Prostate gland (tissue), 2 donors: ENCODE data around the gene ARL15. TPM values are rescaled to one million over a fixed set of nuclear protein-coding genes. Genes with fewer than 3 reads are reported as not detected.

ENCODE experiments used
- DNase-seq: peaks from one replicate; pipeline ENCODE4 v3.0.0-alpha.2; 2019; ENCODE audit warnings: low spot score
- H3K27ac ChIP-seq, 2 donors: fragments of 200-600 bp; sonication (generic); 2 replicates each; pipeline ENCODE4 v1.5.1; 2017 to 2019
- H3K27me3 ChIP-seq: fragments of 200-600 bp; sonication (generic); replicated peaks from 2 replicates; pipeline ENCODE4 v1.5.1; 2019; ENCODE audit not compliant: insufficient read depth
- H3K36me3 ChIP-seq, 2 donors: fragments of 200-600 bp; sonication (generic); 1 replicate in 1 of 2; 2 replicates in 1 of 2; pipeline versions ENCODE4 v1.5.1 to v1.8.1; 2017 to 2019
- H3K4me1 ChIP-seq: fragments of 200-600 bp; sonication (generic); replicated peaks from 2 replicates; pipeline ENCODE4 v1.5.1; 2019
- H3K4me3 ChIP-seq, 2 donors: fragments of 200-600 bp; sonication (generic); 2 replicates each; pipeline ENCODE4 v1.5.1; 2017 to 2019
- H3K9me3 ChIP-seq: fragments of 200-600 bp; sonication (generic); 2 replicates; pipeline ENCODE4 v1.5.1; 2017
- CTCF ChIP-seq, 4 experiments: fragments of 200-600 bp in 2 of 4; fragments of 450-650 bp in 2 of 4; sonication (generic) in 2 of 4; IDR thresholded peaks; 1 replicate in 3 of 4; 2 replicates in 1 of 4; pipeline ENCODE4 v1.5.1; 2016 to 2019; ENCODE audit warnings: antibody characterized with exemption in 4 of 4, mild to moderate bottlenecking in 2 of 4, moderate library complexity in 2 of 4
- POLR2A ChIP-seq: fragments of 450-650 bp; IDR thresholded peaks from one replicate; pipeline ENCODE4 v1.6.1; 2016; ENCODE audit warnings: antibody characterized with exemption, mild to moderate bottlenecking
- POLR2AphosphoS5 ChIP-seq: sonication (generic); formaldehyde crosslinking; IDR thresholded peaks from one replicate; pipeline ENCODE4 v1.6.1; 2017; ENCODE audit warnings: antibody characterized with exemption
- WGBS: methylation state at CpG from one replicate; pipeline ENCODE4 v1.1.5; 2018; 5-methylcytosine and 5-hydroxymethylcytosine counted together
- intact Hi-C: fragments of 100-400 bp; cut with DNase I; formaldehyde crosslinking; loops from one replicate; pipeline ENCODE4 v1.14.2; 2022
- total RNA-seq, 2 donors: library from RNA; depleted of rRNA; stranded (reverse); fragments of >200 nt; gene quantifications; one replicate each; pipeline ENCODE4 v1.1.0, GENCODE V29; 2016

ARL15 gene
- total RNA-seq, 2 donors from 2014 or later, result 16.1 to 38.4 TPM

GRCh38 chr5:54187694-54188093 lies 122.7 kb downstream of the ARL15 start:
- Histone ChIP-seq H3K27me3 (no peaks in the 10 kb centered on the region), H3K36me3 (no peaks in the 10 kb centered on the region), H3K4me1 (no peaks in the 10 kb centered on the region), H3K4me3 (no peak overlapping the region), H3K9me3 (no peaks in the 10 kb centered on the region), H3K27ac (no peak overlapping the region)
- intact Hi-C loops, result no loop called here
- TF ChIP-seq CTCF (IDR thresholded peaks at IDR 0.05) (no peak), POLR2A (no peak), POLR2AphosphoS5 (no peak)
- DNase-seq, result no peak

GRCh38 chr5:54186912-54187445 lies 123.4 kb downstream of the ARL15 start:
- Histone ChIP-seq H3K9me3 (no peaks in the 10 kb centered on the region), H3K4me3 (no peak overlapping the region), H3K27me3 (no peaks in the 10 kb centered on the region), H3K27ac (no peak overlapping the region), H3K36me3 (no peaks in the 10 kb centered on the region), H3K4me1 (no peaks in the 10 kb centered on the region)
- intact Hi-C loops, result no loop called here
- TF ChIP-seq POLR2A (no peak), CTCF (IDR thresholded peaks at IDR 0.05) (no peak), POLR2AphosphoS5 (no peak)
- DNase-seq, result no peak
- WGBS, result 97% methylated on average over 2 of the region's 2 CpGs

GRCh38 chr5:54186108-54186507 lies 124.3 kb downstream of the ARL15 start:
- no peak overlapping the region for H3K4me3 ChIP-seq
- no peak overlapping the region for H3K27ac ChIP-seq
- H3K4me1 ChIP-seq, result no peaks in the 10 kb centered on the region
- H3K36me3 ChIP-seq, result no peaks in the 10 kb centered on the region
- no peaks in the 10 kb centered on the region for H3K27me3 ChIP-seq
- H3K9me3 ChIP-seq, result no peaks in the 10 kb centered on the region
- intact Hi-C loops, result no loop called here
- TF ChIP-seq POLR2AphosphoS5, result no peak
- TF ChIP-seq POLR2A, result no peak
- TF ChIP-seq CTCF (IDR thresholded peaks at IDR 0.05), result no peak
- DNase-seq, result no peak
- 80% methylated on average over 8 of the region's 8 CpGs for WGBS

GRCh38 chr5:54184806-54185205 lies 125.6 kb downstream of the ARL15 start:
- WGBS, result 90% methylated on average over 2 of the region's 2 CpGs

More at GRCh38 chr5:54184806-54185205, 125.6 kb downstream of the ARL15 start:
- TF ChIP-seq POLR2AphosphoS5 (no peak), POLR2A (no peak), CTCF (IDR thresholded peaks at IDR 0.05) (no peak)
- intact Hi-C loops, result no loop called here
- Histone ChIP-seq H3K4me3 (no peak overlapping the region), H3K27me3 (no peaks in the 10 kb centered on the region), H3K27ac (no peak overlapping the region), H3K9me3 (no peaks in the 10 kb centered on the region), H3K4me1 (no peaks in the 10 kb centered on the region), H3K36me3 (no peaks in the 10 kb centered on the region)
- DNase-seq, result no peak
